Adrenal gland (tissue), 12 donors: ENCODE data around the gene CEP192. TPM values are rescaled to one million over a fixed set of nuclear protein-coding genes. Genes with fewer than 3 reads are reported as not detected.

ENCODE experiments used
- DNase-seq, 7 donors: peaks; one replicate each; pipeline ENCODE4 v3.0.0-alpha.2; 2019 to 2020
- H3K27ac ChIP-seq, 5 donors: fragments of 200-600 bp; sonication (generic) in 4 of 5; 1 replicate in 3 of 5; 2 replicates in 2 of 5; pipeline versions ENCODE4 v1.5.1 to v1.8.0; 2016 to 2020; ENCODE audit warnings: mild to moderate bottlenecking in 1 of 5
- H3K27me3 ChIP-seq: fragments of 200-600 bp; 2 replicates; pipeline ENCODE4 v1.8.0; 2021
- H3K36me3 ChIP-seq, 2 donors: fragments of 200-600 bp; replicated peaks in 1 of 2; 1 replicate in 1 of 2; 2 replicates in 1 of 2; pipeline versions ENCODE4 v1.5.1 to v1.8.0; 2018 to 2022
- H3K4me1 ChIP-seq, 2 donors: fragments of 200-600 bp; replicated peaks in 1 of 2; 1 replicate in 1 of 2; 2 replicates in 1 of 2; pipeline versions ENCODE4 v1.5.1 to v1.8.0; 2018 to 2021
- H3K4me3 ChIP-seq, 4 donors: fragments of 200-600 bp; sonication (generic) in 3 of 4; one replicate each; pipeline ENCODE4 v1.5.1; 2016 to 2018
- H3K9me3 ChIP-seq, 3 donors: fragments of 200-600 bp; sonication (generic) in 1 of 3; replicated peaks in 1 of 3; 1 replicate in 2 of 3; 2 replicates in 1 of 3; pipeline versions ENCODE4 v1.5.1 to v1.8.0; 2016 to 2021
- CTCF ChIP-seq, 6 experiments: fragments of 450-650 bp in 4 of 6; fragments of 200-600 bp in 2 of 6; sonication (generic) in 1 of 6; IDR thresholded peaks; 1 replicate in 5 of 6; 2 replicates in 1 of 6; pipeline versions ENCODE4 v1.5.1 to v1.8.0; 2016 to 2021; ENCODE audit warnings: antibody characterized with exemption in 6 of 6, mild to moderate bottlenecking in 2 of 6, moderate library complexity in 1 of 6
- POLR2A ChIP-seq, 2 donors: fragments of 450-650 bp; IDR thresholded peaks; one replicate each; pipeline ENCODE4 v1.6.1; 2017; ENCODE audit warnings: antibody characterized with exemption in 2 of 2, mild to moderate bottlenecking in 2 of 2, moderate library complexity in 1 of 2
- WGBS, 4 donors: extraction: QIAGEN DNeasy Blood & Tissue Kit in 2 of 4; methylation state at CpG; one replicate each; pipeline versions ENCODE4 v1.1.5 to v1.1.7; 2013 to 2017; 5-methylcytosine and 5-hydroxymethylcytosine counted together
- intact Hi-C, 2 donors: fragments of 100-400 bp; cut with DNase I; formaldehyde crosslinking; loops; one replicate each; pipeline versions ENCODE4 v1.14.1 to v1.15.0; 2022 to 2023
- polyA plus RNA-seq, 3 donors: library from polyadenylated mRNA; stranded (reverse); fragments of 200-250 nt in 2 of 3; fragments of 350-450 nt in 1 of 3; fragmentation: Illumina TruSeq in 1 of 3; extraction: RNeasy Lipid Tissue Mini Kit (QIAGEN cat#74804) in 1 of 3; gene quantifications; one replicate each; pipeline ENCODE4 v1.2.3, GENCODE V29; 2013 to 2014
- total RNA-seq, 9 donors: library from RNA; depleted of rRNA in 4 of 9; stranded (reverse); fragments of >200 nt in 4 of 9; fragments of 120-200 nt in 1 of 9; fragmentation: NEBNext Ultra II Directional in 1 of 9; extraction: Animal tissue kit (Norgen Biotek cat#: 25700) in 1 of 9; gene quantifications; one replicate each; pipeline versions ENCODE4 v1.1.0 to v1.2.4, GENCODE V29; 2013 to 2023
- donor health status: healthy with polysubstance abuse.
- donor health status: Bipolar disorder and iron deficiency.
- donor health status: DM: yes; HTN: yes; CAD: no.
- donor health status: DM: no; HTN: no; CAD: no.
- donor health status: DM: no; HTN: no; CAD: no.
- donor health status: DM: yes; HTN: yes; CAD: no.

CEP192 gene
- total and polyA plus RNA-seq, 12 donors: 7.5 to 36.8 (median 16.3) TPM

DNA sequence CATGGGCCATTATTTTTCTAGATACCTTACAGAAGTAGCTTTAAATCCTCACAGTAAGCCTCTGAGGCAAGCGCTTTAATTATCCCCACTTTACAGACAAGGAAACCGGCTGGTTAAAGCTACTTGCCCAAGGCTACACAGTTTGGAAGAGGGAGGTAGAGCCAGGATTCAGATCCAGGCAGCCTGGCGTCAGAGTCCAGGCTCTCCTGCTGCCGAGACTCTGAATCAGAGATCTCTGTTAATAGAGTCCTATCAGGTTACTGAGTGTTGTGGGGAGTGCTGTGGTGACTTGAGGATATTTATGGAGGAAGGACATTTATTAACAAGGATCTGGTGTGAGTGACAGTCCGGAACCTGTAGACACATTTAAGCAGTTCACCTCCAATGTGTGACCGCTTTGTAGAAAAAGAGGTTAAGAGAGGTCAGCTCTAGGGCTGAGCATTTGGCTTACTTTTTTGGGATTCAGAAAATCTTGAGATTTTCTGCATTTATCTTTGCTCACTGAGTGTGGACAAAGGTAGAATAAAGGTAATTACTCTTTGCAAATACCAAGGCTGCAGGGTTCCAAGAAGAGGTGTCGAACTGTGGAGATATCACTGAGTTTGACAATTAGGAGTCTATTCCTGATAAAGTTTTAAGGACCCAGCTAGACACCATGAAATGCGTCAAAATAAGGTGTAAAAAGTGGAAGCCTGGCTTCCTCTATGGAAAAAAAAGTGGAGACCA lies 1.6 kb upstream of the CEP192 start:
- no peak for DNase-seq
- intact Hi-C loops: no loop called here
- H3K4me3 ChIP-seq: no peak overlapping the region
- H3K9me3 ChIP-seq: no peaks in the 10 kb centered on the region
- WGBS, 4 donors: 88 to 92% (median 88%) methylated on average over 8 of the region's 8 CpGs
- TF ChIP-seq CTCF (IDR thresholded peaks at IDR 0.05): no peak
- TF ChIP-seq POLR2A (IDR thresholded peaks at IDR 0.05): no peak
- peaks cover 10 to 18% of the 10 kb centered on the region in 2 donors for H3K4me1 ChIP-seq
- no peaks in the 10 kb centered on the region for H3K27me3 ChIP-seq
- no peak overlapping the region for H3K27ac ChIP-seq
- peaks cover 0 to under 1% of the 10 kb centered on the region in 2 donors for H3K36me3 ChIP-seq

- Histone ChIP-seq H3K27me3 (no peaks in the 10 kb centered on the region), H3K4me3 (peak overlapping the region in 1 of 4 donors; percentile 69), H3K36me3 (no peaks in the 10 kb centered on the region), H3K9me3 (no peaks in the 10 kb centered on the region), H3K27ac (no peak overlapping the region), H3K4me1 (peaks cover 10 to 18% of the 10 kb centered on the region in 2 donors)
- no peak for DNase-seq
- intact Hi-C loops: no loop called here
- WGBS, 4 donors: 47 to 63% (median 62%) methylated on average over 2 of the region's 2 CpGs
- TF ChIP-seq CTCF (IDR thresholded peaks at IDR 0.05) (no peak), POLR2A (IDR thresholded peaks at IDR 0.05) (no peak)
These were observed 1.1 kb upstream of the CEP192 start for GRCh38 chr18:12990123-12990475.

GRCh38 chr18:12990641-12990966 lies 558 bp upstream of the CEP192 start:
- Histone ChIP-seq H3K4me3 (peak overlapping the region in 3 of 4 donors; percentile 6 to 69 (median 33)), H3K27me3 (no peaks in the 10 kb centered on the region), H3K4me1 (peaks cover 10 to 18% of the 10 kb centered on the region in 2 donors), H3K9me3 (no peaks in the 10 kb centered on the region), H3K36me3 (no peaks in the 10 kb centered on the region), H3K27ac (peak overlapping the region in 3 of 5 donors; percentile 30 to 89 (median 86))
- DNase-seq: no peak
- intact Hi-C loops: no loop called here
- 2 to 5% (median 3%) methylated on average over 11 of the region's 11 CpGs for WGBS, 4 donors
- TF ChIP-seq POLR2A (IDR thresholded peaks at IDR 0.05): no peak

DNA sequence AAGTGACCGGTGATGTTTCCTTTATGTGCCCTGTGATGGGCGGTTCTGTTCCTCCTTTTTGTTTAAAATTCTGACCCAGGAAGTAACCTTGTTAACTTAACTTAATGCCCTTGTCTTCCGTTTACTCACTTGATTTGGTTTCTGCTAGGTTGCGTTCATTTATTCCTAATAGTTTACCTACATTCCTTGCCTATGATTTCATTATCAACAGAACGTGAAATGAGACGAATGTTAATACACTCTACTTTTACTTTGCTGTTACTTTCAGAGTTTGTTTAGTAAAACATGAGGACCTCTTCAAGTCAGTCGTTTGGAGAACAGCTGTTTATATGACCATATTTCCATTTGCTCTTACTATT lies 638 bp downstream of the CEP192 start:
- no peaks in the 10 kb centered on the region for H3K36me3 ChIP-seq
- intact Hi-C loops: no loop called here
- no peaks in the 10 kb centered on the region for H3K9me3 ChIP-seq
- H3K4me1 ChIP-seq: peaks cover 14 to 25% of the 10 kb centered on the region in 2 donors
- H3K27me3 ChIP-seq: no peaks in the 10 kb centered on the region
- peak overlapping the region; percentile 58 to 89 (median 78) for H3K27ac ChIP-seq
- no peak for DNase-seq
- 0 to 2% (median 0%) methylated on average over 7 of the region's 7 CpGs for WGBS, 4 donors
- no peak for TF ChIP-seq CTCF (IDR thresholded peaks at IDR 0.05)
- TF ChIP-seq POLR2A (IDR thresholded peaks at IDR 0.05): no peak
- H3K4me3 ChIP-seq: peak overlapping the region; percentile 42 to 69 (median 65)

- intact Hi-C loops: no loop called here
- no peak for TF ChIP-seq CTCF (IDR thresholded peaks at IDR 0.05)
- no peak for TF ChIP-seq POLR2A (IDR thresholded peaks at IDR 0.05)
- Histone ChIP-seq H3K27ac (no peak overlapping the region), H3K4me1 (peaks cover 23 to 35% of the 10 kb centered on the region in 2 donors), H3K9me3 (no peaks in the 10 kb centered on the region), H3K27me3 (no peaks in the 10 kb centered on the region), H3K4me3 (no peak overlapping the region), H3K36me3 (no peaks in the 10 kb centered on the region)
- 88 to 97% (median 95%) methylated on average over 2 of the region's 2 CpGs for WGBS, 4 donors
- DNase-seq: no peak
These were observed 2.3 kb downstream of the CEP192 start for GRCh38 chr18:12993439-12993838.
